GM12872 (cell line): ENCODE measurements around the gene ARMC7.

Experiments
- TF ChIP-seq, protein P1 (sequence below): IDR thresholded peaks from 3 replicates; pipeline ENCODE4 v1.5.1; 2011; ENCODE audit warnings: low read depth, mild to moderate bottlenecking, low read length, moderate library complexity; ENCODE audit not compliant: insufficient read depth

The ARMC7 gene

DNA sequence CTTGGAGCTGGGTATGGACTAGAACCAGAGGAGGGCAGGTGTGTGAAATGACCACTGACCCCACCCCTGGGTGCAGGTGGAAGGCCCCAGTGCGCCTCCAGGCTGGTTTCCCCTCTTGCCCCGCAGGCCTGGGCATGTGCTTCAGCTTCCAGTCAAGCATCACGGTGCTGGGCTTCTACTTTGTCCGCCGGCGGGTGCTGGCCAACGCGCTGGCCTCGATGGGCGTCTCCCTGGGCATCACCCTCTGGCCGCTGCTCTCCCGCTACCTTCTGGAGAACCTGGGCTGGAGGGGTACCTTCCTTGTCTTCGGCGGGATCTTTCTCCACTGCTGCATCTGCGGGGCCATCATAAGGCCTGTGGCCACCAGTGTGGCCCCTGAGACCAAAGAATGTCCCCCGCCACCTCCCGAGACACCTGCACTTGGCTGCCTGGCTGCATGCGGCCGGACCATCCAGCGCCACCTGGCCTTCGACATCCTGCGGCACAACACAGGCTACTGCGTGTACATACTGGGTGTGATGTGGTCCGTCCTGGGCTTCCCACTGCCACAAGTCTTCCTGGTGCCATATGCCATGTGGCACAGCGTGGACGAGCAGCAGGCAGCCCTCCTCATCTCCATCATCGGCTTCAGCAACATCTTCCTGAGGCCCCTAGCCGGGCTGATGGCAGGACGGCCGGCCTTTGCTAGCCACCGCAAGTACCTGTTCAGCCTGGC, 9.7 kb upstream of the ARMC7 start:
- TF ChIP-seq, protein P1, sequence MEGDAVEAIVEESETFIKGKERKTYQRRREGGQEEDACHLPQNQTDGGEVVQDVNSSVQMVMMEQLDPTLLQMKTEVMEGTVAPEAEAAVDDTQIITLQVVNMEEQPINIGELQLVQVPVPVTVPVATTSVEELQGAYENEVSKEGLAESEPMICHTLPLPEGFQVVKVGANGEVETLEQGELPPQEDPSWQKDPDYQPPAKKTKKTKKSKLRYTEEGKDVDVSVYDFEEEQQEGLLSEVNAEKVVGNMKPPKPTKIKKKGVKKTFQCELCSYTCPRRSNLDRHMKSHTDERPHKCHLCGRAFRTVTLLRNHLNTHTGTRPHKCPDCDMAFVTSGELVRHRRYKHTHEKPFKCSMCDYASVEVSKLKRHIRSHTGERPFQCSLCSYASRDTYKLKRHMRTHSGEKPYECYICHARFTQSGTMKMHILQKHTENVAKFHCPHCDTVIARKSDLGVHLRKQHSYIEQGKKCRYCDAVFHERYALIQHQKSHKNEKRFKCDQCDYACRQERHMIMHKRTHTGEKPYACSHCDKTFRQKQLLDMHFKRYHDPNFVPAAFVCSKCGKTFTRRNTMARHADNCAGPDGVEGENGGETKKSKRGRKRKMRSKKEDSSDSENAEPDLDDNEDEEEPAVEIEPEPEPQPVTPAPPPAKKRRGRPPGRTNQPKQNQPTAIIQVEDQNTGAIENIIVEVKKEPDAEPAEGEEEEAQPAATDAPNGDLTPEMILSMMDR, result no peak

GRCh38 chr17:75102385-75102821, 7.4 kb upstream of the ARMC7 start:
- TF ChIP-seq, protein P1, result no peak

GRCh38 chr17:75103601-75104554, 5.9 kb upstream of the ARMC7 start:
- TF ChIP-seq, protein P1, result no peak

DNA sequence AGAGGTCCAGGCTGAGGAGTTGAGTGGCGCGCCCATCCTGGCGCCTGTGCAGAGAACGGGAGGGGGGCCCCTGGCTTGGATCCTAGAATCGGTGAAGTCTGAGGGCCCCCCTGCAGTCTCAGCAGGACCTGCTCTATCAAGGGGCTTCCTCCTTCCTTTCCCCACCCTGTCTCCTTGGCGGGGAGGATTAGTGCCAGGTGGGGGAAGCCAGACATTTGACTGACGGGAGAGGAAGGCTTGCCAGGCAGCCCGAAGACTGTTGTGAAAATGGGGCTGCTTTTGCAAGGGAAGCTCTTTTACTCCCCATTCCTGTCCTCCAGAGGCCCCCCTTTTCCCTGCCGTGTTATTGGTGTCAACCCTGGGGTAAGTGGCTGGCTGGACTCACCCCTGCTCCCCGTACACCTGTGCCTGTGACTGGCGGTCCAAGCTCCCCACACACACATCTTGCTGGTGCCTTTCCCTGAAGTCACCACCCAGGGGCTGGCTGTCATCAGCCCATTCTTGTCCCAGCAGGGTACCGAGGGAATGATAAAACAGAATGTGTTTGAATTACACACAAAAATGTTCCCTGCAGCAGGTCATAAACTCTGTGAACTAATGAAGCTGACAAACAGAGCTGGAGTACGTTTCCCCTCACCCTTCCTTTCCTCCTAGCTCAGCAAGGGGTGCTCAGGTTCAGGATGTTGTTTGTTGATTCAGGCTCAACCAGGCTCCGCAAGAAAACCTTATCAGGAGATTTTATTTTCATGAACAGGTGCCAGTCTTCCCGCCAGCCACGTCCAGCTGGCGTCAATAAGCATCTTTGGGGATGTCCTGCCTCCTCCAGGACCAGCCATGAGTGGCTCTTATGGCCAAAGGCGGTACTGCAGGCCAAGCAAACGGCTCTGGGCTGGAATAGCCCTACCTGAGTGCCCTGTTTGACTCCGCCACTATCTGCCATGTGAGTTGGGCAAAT, 4.4 kb upstream of the ARMC7 start:
- TF ChIP-seq, protein P1, result peak; percentile 91

DNA sequence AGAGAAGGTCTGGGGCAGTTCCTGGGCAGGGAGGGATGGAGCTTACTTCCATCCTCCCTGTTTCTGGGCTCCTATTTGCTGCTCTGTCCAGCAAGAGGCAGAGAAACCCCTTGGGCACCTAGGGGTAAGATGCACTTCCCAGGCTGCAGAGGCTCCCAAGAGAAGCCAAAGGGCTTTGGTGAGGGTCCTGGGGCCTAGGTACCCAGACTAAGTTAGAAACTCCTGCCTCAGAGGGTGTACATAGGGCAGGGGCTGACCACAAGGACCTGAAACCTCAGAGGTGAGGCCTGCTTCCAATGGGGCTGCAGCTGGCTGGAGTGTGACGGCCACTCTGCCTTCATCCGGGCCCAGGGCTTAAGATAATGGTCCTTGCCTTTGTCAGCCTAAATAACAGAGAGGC, 1.6 kb upstream of the ARMC7 start:
- TF ChIP-seq, protein P1, result no peak

DNA sequence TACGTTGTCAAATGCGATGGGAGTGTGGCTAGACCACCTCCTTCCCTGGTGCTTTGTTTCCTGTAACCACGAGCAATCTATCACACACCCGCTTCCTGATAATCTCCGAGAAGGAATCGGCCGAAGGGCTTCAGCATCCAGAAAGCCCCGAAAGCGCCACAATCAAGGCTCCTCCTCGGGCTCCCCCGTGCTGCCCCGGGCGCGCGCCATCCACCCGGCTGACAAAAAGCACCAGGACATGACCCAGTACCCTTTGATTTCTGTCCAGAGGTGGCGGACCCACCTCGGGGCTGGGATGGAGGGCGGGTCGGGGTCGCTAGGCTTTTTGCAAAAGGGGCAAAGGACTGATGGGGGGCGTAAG, 743 bp upstream of the ARMC7 start:
- TF ChIP-seq, protein P1, result no peak
